Left hindlimb (tissue), 1 donor: ENCODE data around the gene NET1.

ENCODE experiments used
- DNase-seq: peaks from one replicate; pipeline ENCODE4 v3.0.0-alpha.2; 2018

NET1 gene

GRCh38 chr10:5502571-5503476 is 90.5 kb downstream of the NET1 start:
- DNase-seq, result peak; percentile 2

- peak; percentile 12 for DNase-seq
Observed at GRCh38 chr10:5503477-5503835, 91.1 kb downstream of the NET1 start.

- peak; percentile 16 for DNase-seq
Observed at GRCh38 chr10:5504146-5505072, 92.1 kb downstream of the NET1 start.

GRCh38 chr10:5506246-5506645 is 93.9 kb downstream of the NET1 start:
- peak; percentile 16 for DNase-seq

GRCh38 chr10:5506751-5507648 is 94.6 kb downstream of the NET1 start:
- DNase-seq, result peak; percentile 35

- no peak for DNase-seq
Observed at GRCh38 chr10:5507649-5508131, 95.3 kb downstream of the NET1 start.

- peak; percentile 19 for DNase-seq
Observed at GRCh38 chr10:5508161-5508604, 95.8 kb downstream of the NET1 start.
